AG08395 (cell line): Measurements from ENCODE around the gene SMURF1.
"Not testable (repeated sequence)": the region's sequence is repeated elsewhere in the genome, so short reads cannot be mapped to it uniquely, and the experiment has no call there.

Source experiments
- DNase-seq: peaks from one replicate; pipeline ENCODE4 v3.0.0; 2012; ENCODE audit warnings: mixed read lengths, low spot score

The SMURF1 gene

DNA sequence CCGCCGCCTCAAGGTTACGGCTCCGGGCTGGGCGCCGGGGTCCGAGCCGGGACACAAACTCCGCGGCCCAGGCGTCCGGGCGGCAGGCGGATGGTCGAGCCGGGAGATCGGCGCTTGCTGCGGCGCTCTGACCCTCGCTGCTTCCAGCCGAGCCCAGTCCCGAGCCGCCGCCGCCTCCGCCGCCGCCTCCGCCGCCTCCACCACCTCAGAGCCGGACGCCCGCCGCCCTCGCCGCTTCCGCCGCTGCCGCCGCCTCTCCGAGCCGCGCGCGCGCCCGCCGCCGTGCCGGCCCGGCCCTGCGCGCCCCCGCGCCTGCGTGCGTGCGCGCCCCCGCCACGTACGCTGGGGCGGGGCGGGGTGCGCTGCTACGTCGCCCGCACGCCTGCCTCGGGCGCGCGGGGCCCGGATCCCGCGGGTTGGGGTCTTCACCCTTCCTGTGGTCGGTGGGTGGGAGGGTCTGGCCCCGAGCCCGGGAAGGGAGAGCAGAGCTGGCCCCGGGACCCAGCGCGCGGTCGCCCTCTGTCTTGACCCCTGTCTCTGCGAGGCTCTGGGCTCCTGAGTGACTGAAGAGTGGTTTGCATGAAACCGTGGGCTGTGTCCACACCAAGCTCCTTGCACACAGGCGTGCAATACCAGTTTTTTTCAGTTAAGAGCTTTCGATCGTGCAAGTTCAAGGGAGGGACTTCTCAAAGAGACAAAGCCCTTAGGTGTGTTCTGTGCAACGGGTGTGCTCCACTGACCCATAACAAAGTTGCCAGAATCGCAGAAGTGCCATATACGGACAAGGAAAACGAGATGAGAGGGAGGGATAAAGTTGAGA is at the start of gene SMURF1:
Gene SMURF1 (minus strand): TSS at position 256 of the 820 bp plus-strand sequence. CDS start 328 bp downstream, outside the sequence.
- DNase-seq: peak; percentile 79

DNA sequence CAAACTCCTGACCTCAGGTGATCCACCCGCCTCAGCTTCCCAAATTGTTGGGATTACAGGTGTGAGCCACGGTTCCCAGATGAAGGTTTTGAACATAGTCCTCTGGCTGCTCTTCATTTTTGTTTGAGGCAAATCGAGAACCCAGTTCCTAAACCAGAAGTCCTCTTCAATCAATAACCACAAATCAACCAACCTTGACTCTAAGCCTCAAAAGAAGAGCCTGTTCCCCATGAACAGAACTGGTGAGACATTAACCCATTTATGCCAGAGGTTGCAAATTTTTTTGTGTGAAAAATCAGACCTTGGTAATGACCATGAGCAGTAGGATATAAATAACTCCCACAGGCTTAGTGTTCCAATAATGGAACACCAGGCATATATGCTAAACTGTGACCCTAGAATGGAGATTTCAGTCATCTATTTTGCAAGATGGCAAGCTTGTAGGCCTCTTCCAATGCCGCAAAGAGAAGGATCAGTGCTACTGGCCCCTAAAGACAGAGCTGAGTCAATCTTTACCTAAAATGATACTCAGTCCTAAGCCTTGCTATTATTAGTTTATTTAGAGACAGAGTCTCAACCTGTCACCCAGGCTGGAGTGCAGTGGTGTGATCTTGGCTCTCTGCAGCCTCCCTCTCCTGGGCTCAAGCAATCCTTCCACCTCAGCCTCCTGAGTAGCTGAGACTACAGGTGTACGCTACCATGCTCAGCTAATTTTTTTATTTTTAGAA is 48.1 kb upstream of the SMURF1 start:
- DNase-seq: no peak

DNA sequence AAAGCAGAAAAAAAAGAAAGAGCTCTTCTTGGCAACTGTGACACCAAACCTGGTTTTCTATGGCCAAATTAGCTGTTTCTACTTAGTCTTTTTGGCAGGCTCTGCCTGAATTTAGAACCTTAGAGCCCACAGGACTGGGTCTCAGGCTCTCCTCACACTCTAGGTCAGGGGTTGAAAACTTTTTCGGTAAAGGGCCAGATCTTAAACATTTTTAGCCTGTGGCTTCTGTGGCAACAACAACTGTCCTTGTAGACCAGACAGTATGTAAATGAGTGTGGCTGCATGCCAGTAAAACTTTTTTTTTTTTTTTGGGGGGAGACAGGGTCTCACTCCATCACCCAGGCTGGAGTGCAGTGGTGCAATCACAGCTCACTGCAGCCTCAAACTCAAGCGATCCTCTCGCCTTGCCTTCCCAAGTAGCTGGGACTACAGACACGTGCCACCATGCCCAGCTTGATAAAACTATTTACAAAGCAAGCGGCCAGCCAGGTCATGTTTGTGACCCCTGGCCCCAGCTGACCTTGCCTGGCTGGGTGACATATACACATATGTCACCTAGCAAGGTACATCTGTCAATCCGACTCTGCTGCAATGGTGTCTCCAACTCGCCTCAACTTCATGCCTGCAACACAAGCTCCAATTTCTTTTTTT is 46.6 kb upstream of the SMURF1 start:
- no peak for DNase-seq

DNA sequence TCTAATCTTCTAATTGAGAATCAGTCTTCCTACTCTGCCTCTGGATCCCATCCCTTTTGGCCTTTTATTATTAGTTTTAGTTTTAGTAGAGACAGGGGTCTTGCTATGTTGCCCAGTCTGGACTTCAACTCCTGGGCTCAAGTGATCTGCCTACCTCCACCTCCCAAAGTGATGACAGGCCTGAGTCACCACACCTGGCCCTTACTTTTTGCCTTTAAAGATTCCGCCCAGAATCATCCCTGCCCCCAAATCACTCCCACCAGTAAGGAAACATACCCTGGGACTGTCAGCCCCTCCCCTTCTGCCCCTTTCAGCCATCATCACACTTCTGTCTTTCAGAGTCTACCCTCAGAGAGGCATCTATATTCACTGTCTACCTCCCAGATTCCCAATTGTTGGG is 45.3 kb upstream of the SMURF1 start:
- no peak for DNase-seq

DNA sequence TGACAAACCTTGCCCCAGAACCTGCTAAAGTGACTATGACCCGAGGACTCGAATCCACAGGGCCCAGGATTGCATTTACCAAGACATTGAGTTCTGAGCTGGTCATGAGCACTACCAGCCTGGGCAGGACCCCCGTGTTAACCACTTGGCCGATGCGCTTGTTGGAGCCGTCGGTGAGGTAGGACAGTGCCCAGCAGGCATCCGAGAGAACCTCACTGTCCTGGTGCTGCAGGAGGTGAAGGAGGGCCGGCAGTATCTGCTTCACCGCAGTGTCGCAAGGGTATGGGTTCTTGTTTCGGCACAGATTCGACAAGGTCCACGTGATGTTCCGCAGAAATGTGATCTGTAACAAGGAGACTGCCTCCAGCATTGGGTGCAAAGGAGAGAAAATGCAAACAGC is 44.3 kb upstream of the SMURF1 start:
- no peak for DNase-seq

DNA sequence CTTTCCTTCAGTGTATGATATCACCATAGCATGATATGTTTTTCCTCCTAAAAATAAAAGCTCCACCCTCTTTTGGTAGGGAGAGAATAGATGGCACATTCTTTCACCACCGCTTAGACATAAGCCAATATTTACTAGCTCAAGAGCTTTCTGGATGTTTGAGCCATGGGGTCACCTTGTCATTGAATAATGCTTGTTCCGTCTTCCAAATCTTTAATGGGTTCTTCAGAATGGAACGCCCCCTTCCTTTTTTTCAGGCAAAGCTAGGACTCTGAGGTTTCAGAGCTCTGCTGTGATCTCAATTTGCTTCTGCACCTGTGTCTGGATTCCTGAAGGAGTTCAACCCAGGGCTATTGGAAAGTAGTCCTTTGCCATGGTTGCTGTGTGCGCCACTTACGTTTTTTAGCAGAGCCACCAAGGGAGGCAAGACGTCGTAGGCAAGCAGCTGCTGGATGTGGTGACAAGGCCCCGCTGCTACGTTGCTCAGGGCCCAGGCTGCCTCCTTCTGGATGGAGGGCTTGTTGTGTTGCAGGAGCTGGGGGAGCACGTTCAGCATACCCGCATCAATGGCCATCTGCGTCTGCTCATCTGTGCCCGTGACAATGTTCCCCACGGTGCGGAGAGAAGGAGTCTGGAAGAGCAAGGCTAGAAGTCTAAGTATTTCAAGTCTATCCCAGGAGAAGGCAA is 40.8 kb upstream of the SMURF1 start:
- DNase-seq: no peak

DNA sequence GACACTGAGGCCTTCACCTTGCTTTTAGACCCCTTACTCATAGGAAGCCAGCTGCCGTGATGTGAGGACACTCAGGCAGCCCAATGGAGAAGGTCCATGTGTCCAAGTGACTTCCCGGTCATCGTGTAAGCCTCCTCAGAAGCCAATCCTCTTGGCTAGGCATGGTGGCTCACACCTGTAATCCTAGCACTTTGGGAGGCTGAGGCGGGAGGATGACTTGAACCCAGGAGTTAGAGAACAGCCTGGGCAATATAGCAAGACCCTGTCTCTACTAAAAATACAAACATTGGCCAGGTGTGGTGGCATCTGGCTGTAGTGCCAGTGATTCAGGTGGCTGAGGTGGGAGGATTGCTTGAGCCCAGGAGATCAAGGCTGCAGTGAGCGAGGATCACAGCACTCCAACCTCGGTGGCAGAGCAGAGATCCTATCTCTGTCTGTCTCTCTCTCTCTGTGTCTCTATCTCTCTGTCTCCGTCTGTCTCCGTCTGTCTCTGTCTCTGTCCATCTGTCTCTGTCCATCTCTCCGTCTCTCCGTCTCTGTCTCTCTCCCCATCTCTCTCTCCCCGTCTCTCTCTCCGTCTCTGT is 36.3 kb upstream of the SMURF1 start:
- no peak for DNase-seq

DNA sequence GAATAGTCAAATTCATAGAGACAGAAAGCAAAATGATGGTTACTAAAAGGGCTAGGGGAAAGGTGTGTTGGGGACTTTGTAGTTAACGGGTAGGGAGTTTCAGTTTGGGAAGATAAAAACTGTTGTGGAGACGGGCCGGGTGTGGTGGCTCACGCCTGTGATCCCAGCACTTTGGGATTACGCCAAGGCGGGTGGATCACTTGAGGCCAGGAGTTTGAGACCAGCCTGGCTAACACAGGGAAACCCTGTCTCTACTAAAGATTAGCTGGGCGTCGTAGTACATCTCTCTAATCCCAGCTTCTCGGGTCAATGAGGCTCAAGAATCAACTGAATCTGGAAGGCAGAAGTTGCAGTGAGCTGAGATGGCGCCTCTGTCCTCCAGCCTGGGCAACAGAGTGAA is 33.3 kb upstream of the SMURF1 start:
- DNase-seq: no peak

DNA sequence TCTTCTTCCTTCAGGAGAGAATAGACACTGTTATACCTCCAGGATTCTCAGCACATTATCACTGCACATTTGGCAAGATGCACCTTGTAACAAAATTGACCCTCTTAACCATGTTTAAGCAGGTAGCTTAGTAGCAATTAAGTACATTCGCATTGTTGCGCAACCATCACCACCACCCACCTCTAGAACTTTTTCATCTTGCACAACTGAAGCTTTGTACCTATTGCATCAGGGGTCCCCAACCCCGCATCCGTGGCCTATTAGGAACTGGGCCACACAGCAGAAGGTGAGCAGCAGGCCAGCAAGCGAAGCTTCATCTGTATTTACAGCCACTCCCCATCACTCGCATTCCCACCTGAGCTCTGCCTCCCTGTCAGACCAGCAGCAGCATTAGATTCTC is 29.9 kb upstream of the SMURF1 start:
- no peak for DNase-seq

DNA sequence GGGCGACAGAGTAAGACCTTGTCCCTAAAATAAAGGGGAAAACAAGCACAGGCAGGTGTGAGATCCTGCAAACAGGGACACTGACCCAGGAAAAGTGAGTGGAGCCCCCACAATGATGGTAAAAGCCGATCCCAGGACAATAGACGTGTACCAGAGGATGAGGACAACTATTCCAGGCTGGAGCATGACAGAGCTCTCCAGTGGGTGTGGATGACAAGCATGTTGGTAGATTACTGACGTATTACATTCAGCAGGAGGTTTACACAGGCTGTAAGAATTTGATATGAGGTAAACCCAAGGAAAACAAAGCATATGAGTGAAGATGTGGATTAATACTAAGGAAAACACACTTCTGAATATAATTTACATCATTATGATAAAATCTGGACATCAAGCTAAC is 27.8 kb upstream of the SMURF1 start:
- no peak for DNase-seq

DNA sequence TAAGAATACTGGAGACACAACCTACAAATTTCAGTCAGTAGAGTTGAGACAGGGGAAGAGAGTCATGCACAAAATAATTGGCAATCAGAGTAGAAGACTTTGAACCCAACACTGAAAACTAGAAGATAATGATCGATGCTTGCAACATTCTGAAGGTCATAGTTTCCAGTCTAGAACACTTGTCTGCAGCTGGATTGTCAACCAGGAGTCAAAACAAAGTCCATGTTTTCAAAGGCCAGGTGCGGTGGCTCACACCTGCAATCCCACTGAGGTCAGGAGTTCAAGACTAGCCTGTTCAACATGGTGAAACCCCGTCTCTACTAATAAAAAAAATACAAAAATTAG is 26.8 kb upstream of the SMURF1 start:
- no peak for DNase-seq

DNA sequence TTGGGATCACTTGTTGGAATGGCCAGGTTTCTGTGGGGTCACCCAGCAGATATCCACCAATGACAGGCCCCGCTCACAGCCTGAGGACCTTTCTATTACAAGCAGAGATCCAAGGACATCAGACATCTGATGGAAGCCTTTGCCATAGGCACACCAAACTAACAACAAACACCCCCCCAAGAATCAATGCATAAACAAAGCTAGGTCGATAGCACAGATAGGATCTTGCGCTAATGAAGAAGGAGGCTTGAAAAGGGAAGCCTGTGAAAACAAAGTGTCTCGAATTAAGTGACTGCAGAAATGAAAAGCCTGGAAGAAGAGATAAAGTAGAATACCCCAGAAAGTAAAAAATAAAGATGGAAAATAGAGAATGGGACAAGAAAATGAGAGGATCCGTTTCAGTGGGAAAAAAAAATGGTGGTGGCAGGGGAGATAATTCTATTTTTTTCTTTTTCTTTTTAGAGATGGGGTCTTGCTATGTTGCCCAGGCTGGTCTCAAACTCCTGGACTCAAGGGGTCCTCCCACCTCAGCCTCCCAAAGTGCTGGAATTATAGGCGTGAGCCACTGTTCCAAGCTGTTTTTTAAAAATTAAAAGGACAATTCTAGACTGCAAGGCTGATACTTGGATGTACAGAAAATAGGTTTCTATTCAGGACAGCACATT is 26.3 kb upstream of the SMURF1 start:
- no peak for DNase-seq

DNA sequence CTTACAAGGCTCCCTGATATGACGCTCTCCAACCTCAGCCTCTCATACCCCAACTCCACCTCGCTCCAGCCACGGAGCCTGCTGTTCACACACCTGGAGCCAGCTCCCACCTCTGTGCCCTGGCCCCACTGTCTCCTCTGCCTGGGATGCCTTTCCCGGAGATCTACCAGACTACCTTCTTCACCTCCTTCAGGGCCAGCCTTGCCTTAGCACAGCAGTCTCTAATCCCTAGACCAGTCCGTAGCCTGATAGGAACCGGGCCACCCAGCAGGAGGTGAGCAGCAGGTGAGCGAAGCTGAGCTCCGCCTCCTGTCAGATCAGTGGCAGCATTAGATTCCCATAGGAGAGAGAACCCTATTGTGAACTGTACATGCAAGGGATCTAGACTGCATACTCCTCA is 23.2 kb upstream of the SMURF1 start:
- no peak for DNase-seq

DNA sequence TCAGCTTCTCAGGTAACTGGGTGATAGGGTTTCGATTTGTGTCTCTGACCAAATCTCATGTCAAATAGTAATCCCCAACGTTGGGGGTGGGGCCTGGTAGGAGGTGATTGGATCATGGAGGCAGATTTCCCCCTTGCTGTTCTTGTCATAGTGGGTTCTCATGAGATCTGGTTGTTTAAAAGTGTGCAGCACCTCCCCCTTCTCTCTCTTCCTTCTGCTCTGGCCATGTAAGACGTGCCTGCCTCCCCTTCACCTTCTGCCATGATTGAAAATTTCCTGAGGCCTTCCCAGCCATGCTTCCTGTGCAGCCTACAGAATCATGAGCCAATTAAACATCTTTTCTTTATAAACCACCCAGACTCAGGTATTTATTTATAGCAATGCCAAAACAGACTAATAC is 21.9 kb upstream of the SMURF1 start:
- no peak for DNase-seq

DNA sequence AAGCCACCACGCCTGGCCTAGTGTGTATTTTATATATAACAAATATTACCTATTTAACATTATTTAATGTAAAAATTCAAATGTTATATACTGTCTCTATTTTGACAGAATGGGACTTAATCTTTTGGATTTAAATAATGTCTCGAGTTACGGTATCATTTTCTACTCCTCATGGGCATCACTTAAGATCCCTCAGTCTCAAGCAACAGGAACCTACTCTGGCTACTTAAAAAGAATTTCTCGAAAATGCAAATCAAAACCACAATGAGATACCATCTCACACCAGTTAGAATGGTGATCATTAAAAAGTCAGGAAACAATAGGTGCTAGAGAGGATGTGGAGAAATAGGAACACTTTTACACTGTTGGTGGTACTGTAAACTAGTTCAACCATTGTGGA is 19.8 kb upstream of the SMURF1 start:
- DNase-seq: not testable (repeated sequence)

DNA sequence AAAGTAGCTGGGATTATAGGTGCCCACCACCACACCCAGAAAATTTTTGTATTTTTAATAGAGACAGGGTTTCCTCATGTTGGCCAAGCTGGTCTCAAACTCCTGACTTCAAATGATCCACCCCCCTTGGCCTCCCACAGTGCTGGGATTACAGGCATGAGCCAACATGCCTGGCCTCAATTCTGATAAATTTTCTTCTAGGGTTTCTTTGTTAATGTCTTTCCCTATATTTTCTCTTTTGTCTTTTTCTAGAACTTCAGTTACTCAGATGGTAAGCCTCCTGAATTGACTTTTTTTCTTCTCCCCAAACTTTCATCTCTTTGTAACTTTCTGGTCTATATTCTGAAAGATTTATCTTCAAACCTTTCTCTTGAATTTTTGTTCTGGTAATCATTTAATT is 12.7 kb upstream of the SMURF1 start:
- no peak for DNase-seq

DNA sequence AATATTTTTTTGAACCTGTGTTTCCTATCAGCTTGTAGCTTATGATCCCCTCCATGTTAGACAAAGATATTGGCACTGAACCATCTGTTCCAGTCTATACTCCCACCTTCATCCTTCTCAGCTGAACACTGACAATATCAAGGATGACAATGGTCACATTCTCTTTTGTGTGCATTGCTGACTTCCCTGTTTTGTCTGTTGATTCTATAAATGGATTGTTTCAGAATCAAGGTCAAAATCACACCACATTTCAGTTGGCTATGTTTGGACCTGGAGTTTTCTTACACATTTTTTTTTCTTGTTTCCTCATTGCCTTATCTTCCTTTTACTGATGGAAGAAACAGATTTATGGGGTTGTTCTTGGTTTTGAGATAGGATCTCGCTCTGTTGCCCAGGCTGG is 11.3 kb upstream of the SMURF1 start:
- no peak for DNase-seq

DNA sequence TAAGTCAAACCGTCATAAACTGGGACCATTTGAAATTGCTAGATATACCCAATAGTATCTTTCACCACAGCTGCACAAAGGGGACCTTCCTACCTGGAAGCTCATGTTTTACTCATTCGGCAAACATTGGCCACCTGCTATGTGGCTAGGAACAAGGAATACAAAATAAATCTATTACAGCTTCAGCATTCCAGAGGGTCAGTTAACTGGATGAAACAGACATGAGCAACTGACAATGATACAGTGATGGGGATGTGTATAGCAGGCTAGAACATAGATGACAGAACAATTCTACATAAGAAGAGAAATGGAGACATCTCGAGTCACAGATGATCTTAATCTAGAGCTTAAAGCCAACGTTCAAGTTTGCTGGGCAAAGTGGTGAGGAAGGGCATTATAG is 3.1 kb upstream of the SMURF1 start:
- DNase-seq: no peak

DNA sequence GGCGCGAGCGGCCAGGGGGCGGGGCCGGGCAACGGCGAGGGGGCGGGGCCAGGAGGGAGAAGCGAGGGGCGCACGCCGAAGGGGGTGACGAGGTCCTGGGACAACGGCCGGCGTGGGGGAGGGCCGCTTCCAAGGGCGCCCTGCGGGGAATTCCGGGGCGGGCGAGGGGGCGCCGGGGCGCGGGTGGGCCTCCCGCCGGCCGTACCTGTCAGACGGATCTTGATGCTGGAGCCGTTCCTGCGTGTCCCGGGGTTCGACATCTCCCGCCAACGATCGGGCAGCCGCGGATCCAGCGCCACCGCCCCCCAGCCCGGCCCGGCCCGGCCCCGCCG is 421 bp downstream of the SMURF1 start:
- peak; percentile 88 for DNase-seq

DNA sequence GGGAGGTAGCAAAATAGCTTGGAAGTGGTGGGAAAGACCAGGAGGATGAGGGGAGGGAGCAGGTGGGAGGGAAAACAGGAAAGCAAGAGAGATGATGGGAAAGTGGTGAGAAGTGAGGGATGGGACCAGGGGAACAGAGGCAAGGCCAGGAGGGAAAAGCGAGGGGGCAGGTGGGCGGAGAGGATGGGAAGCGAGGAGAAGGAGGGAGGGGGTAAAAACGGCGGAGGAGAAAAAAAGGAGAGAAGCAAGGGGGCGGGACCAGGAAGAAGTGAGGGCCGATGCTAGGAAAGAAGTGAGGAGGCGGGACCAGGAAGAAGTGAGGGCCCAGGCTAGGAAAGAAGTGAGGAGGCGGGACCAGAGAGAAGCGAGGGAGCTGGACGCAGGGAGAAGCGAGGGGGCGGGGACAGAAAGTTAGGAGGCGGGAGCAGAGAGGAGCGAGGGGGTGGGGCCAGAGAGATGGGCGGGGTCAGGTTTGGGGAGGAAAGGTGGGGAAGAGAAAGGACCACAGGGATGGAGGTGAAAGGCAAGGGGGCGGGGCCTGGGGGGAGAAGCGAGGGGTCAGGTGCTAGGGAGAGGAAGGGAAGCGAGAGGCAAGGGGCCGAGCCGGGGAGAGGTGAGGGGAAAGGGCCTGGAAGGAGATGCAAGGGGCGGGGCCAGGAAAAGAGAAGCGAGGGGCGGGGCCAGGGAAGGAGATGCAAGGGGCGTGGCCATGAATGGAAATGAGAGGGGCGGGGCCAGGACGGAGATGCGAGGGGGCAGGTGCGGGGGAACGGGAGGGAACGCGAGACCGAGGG is 984 bp downstream of the SMURF1 start:
- peak; percentile 81 for DNase-seq
